Ovary (tissue), 3 donors: ENCODE data around the gene MZT2B.

Experiments used
- POLR2A ChIP-seq: fragments of 450-650 bp; IDR thresholded peaks from one replicate; pipeline ENCODE4 v1.6.1; 2017; ENCODE audit warnings: antibody characterized with exemption, mild to moderate bottlenecking, moderate library complexity
- TF ChIP-seq, protein P1 (sequence below), 3 donors: fragments of 450-650 bp in 2 of 3; fragments of 200-600 bp in 1 of 3; IDR thresholded peaks; one replicate each; pipeline versions ENCODE4 v1.5.1 to v1.8.0; 2016 to 2022; ENCODE audit warnings: antibody characterized with exemption in 3 of 3, mild to moderate bottlenecking in 1 of 3
- donor health status: DM: no; HTN: no; CAD: no.

- TF ChIP-seq, protein P1, sequence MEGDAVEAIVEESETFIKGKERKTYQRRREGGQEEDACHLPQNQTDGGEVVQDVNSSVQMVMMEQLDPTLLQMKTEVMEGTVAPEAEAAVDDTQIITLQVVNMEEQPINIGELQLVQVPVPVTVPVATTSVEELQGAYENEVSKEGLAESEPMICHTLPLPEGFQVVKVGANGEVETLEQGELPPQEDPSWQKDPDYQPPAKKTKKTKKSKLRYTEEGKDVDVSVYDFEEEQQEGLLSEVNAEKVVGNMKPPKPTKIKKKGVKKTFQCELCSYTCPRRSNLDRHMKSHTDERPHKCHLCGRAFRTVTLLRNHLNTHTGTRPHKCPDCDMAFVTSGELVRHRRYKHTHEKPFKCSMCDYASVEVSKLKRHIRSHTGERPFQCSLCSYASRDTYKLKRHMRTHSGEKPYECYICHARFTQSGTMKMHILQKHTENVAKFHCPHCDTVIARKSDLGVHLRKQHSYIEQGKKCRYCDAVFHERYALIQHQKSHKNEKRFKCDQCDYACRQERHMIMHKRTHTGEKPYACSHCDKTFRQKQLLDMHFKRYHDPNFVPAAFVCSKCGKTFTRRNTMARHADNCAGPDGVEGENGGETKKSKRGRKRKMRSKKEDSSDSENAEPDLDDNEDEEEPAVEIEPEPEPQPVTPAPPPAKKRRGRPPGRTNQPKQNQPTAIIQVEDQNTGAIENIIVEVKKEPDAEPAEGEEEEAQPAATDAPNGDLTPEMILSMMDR (IDR thresholded peaks at IDR 0.05), result no peak
- no peak for TF ChIP-seq POLR2A
Observed at GRCh38 chr2:130190237-130190636, 8.2 kb downstream of the MZT2B start.
